Neural crest cell (in vitro differentiated cells): ENCODE measurements around the gene MASP1. TPM values are rescaled to one million over a fixed set of nuclear protein-coding genes. Genes with fewer than 3 reads are reported as not detected.

ENCODE experiments used
- DNase-seq: peaks from one replicate; pipeline ENCODE4 v3.0.0; 2021; ENCODE audit warnings: low read depth, mixed read lengths, low spot score
- H3K27ac Mint-ChIP-seq: one replicate; pipeline ENCODE4 v1.8.0; 2021; ENCODE audit warnings: mild to moderate bottlenecking, mixed read lengths; ENCODE audit not compliant: unreplicated experiment
- H3K27me3 Mint-ChIP-seq: 2 replicates; pipeline ENCODE4 v1.8.0; 2021; ENCODE audit warnings: low read depth, mild to moderate bottlenecking, mixed read lengths
- H3K36me3 Mint-ChIP-seq: 2 replicates; pipeline ENCODE4 v1.8.0; 2021; ENCODE audit warnings: low read depth, mild to moderate bottlenecking, mixed read lengths
- H3K4me1 Mint-ChIP-seq: 2 replicates; pipeline ENCODE4 v1.8.0; 2021; ENCODE audit warnings: mixed read lengths
- H3K4me3 Mint-ChIP-seq: one replicate; pipeline ENCODE4 v1.8.0; 2021; ENCODE audit warnings: mild to moderate bottlenecking, mixed read lengths
- H3K9me3 Mint-ChIP-seq: 2 replicates; pipeline ENCODE4 v1.8.0; 2021; ENCODE audit warnings: mixed read lengths
- CTCF ChIP-seq: fragments of 200-600 bp; sonication (generic); conservative IDR thresholded peaks from 2 replicates; pipeline ENCODE4 v1.5.0; 2021; ENCODE audit warnings: antibody characterized with exemption, mild to moderate bottlenecking
- total RNA-seq: library from RNA; stranded (reverse); gene quantifications from 2 replicates; pipeline ENCODE4 v1.2.1, GENCODE V29; 2021

MASP1 gene
- total RNA-seq, 1 donor from 2014 or later, result 0.58 TPM

GRCh38 chr3:187261541-187261969, 30.0 kb downstream of the MASP1 start:
- no peaks in the 10 kb centered on the region for H3K27me3 Mint-ChIP-seq
- no peak overlapping the region for H3K27ac Mint-ChIP-seq
- H3K9me3 Mint-ChIP-seq, result no peaks in the 10 kb centered on the region
- H3K4me1 Mint-ChIP-seq, result peaks cover 26% of the 10 kb centered on the region
- no peaks in the 10 kb centered on the region for H3K36me3 Mint-ChIP-seq
- no peak for DNase-seq
- no peak overlapping the region for H3K4me3 Mint-ChIP-seq
- no peak for TF ChIP-seq CTCF

GRCh38 chr3:187259171-187259570, 32.4 kb downstream of the MASP1 start:
- TF ChIP-seq CTCF, result no peak
- no peak for DNase-seq
- no peaks in the 10 kb centered on the region for H3K9me3 Mint-ChIP-seq
- H3K27me3 Mint-ChIP-seq, result no peaks in the 10 kb centered on the region
- H3K4me1 Mint-ChIP-seq, result peaks cover 24% of the 10 kb centered on the region
- no peak overlapping the region for H3K27ac Mint-ChIP-seq
- H3K36me3 Mint-ChIP-seq, result no peaks in the 10 kb centered on the region
- H3K4me3 Mint-ChIP-seq, result no peak overlapping the region

- TF ChIP-seq CTCF, result no peak
- Mint-ChIP-seq H3K36me3 (no peaks in the 10 kb centered on the region), H3K27ac (no peak overlapping the region), H3K9me3 (no peaks in the 10 kb centered on the region), H3K4me1 (peaks cover 15% of the 10 kb centered on the region), H3K27me3 (no peaks in the 10 kb centered on the region), H3K4me3 (no peak overlapping the region)
- no peak for DNase-seq
Measured at GRCh38 chr3:187257992-187258692, 33.4 kb downstream of the MASP1 start.

- DNase-seq, result no peak
- no peak overlapping the region for H3K27ac Mint-ChIP-seq
- peaks cover 17% of the 10 kb centered on the region for H3K4me1 Mint-ChIP-seq
- H3K27me3 Mint-ChIP-seq, result no peaks in the 10 kb centered on the region
- TF ChIP-seq CTCF, result no peak
- H3K4me3 Mint-ChIP-seq, result no peak overlapping the region
- H3K36me3 Mint-ChIP-seq, result no peaks in the 10 kb centered on the region
- no peaks in the 10 kb centered on the region for H3K9me3 Mint-ChIP-seq
Measured at GRCh38 chr3:187257471-187257870, 34.1 kb downstream of the MASP1 start.

GRCh38 chr3:187256051-187256616, 35.4 kb downstream of the MASP1 start:
- Mint-ChIP-seq H3K4me3 (no peak overlapping the region), H3K36me3 (no peaks in the 10 kb centered on the region), H3K27ac (no peak overlapping the region), H3K9me3 (no peaks in the 10 kb centered on the region), H3K4me1 (peaks cover 27% of the 10 kb centered on the region), H3K27me3 (no peaks in the 10 kb centered on the region)
- no peak for TF ChIP-seq CTCF
- no peak for DNase-seq
